HepG2 (cell line): ENCODE data around the gene ELAPOR1. TPM values are rescaled to one million over a fixed set of nuclear protein-coding genes. Genes with fewer than 3 reads are reported as not detected.
A peak's percentile ranks its signal among the peaks of the same experiment; 100 is the strongest.

Experiments
- HDAC6 ChIP-seq: fragments of 200-600 bp; sonication (generic); IDR thresholded peaks from 2 replicates; pipeline ENCODE4 v1.7.0; 2017; ENCODE audit warnings: mild to moderate bottlenecking, antibody characterized with exemption, low read length, low read depth
- HMG20B ChIP-seq: conservative IDR thresholded peaks from 2 replicates; pipeline ENCODE4 v1.6.1; 2016; ENCODE audit warnings: missing genetic modification reagents, missing compliant biosample characterization
- HNRNPL ChIP-seq: fragments of 200-400 bp; formaldehyde crosslinking; IDR thresholded peaks from 2 replicates; pipeline ENCODE4 v1.6.1; 2017; ENCODE audit warnings: mild to moderate bottlenecking, low read depth, low read length
- NR2C2 ChIP-seq: sonication (generic); formaldehyde crosslinking; IDR thresholded peaks from 2 replicates; pipeline ENCODE4 v1.4.0; 2020; ENCODE audit warnings: missing genetic modification reagents, mild to moderate bottlenecking, moderate library complexity, borderline replicate concordance
- POLR2AphosphoS5 ChIP-seq: IDR thresholded peaks from 2 replicates; pipeline ENCODE4 v1.6.1; 2012; ENCODE audit warnings: low read depth, low read length
- POLR2G ChIP-seq: fragments of 200-400 bp; formaldehyde crosslinking; IDR thresholded peaks from 2 replicates; pipeline ENCODE4 v1.6.1; 2018; ENCODE audit warnings: mild to moderate bottlenecking, low read depth, low read length, moderate library complexity
- SALL2 ChIP-seq: sonication (generic); formaldehyde crosslinking; IDR thresholded peaks from 2 replicates; pipeline ENCODE4 v1.8.1; 2023; ENCODE audit warnings: mild to moderate bottlenecking, missing genetic modification reagents, inconsistent platforms
- SMAD9 ChIP-seq: sonication (generic); formaldehyde crosslinking; IDR thresholded peaks from 2 replicates; pipeline ENCODE4 v1.5.1; 2020; ENCODE audit warnings: mild to moderate bottlenecking, missing genetic modification reagents
- SOX5 ChIP-seq: IDR thresholded peaks from 2 replicates; pipeline ENCODE4 v1.6.1; 2016; ENCODE audit warnings: borderline replicate concordance
- ZNF230 ChIP-seq: sonication (generic); formaldehyde crosslinking; IDR thresholded peaks from 2 replicates; pipeline ENCODE4 v1.4.0; 2020; ENCODE audit warnings: mild to moderate bottlenecking, missing genetic modification reagents
- ZNF274 ChIP-seq: sonication (generic); formaldehyde crosslinking; IDR thresholded peaks from 2 replicates; pipeline ENCODE4 v1.5.1; 2020; ENCODE audit warnings: mild to moderate bottlenecking, missing genetic modification reagents
- ZNF331 ChIP-seq: sonication (generic); formaldehyde crosslinking; IDR thresholded peaks from 2 replicates; pipeline ENCODE4 v1.4.0; 2020; ENCODE audit warnings: missing genetic modification reagents
- ZNF550 ChIP-seq: sonication (generic); formaldehyde crosslinking; IDR thresholded peaks from 2 replicates; pipeline ENCODE4 v1.4.0; 2020; ENCODE audit warnings: mild to moderate bottlenecking, missing genetic modification reagents, borderline replicate concordance
- ZNF615 ChIP-seq: sonication (generic); formaldehyde crosslinking; IDR thresholded peaks from 2 replicates; pipeline ENCODE4 v1.5.0; 2020; ENCODE audit warnings: mild to moderate bottlenecking, missing genetic modification reagents, borderline replicate concordance
- ZSCAN20 ChIP-seq: sonication (generic); formaldehyde crosslinking; IDR thresholded peaks from 2 replicates; pipeline ENCODE4 v1.4.0; 2020; ENCODE audit warnings: missing genetic modification reagents, mild to moderate bottlenecking, borderline replicate concordance
- polyA plus RNA-seq, 8 experiments: library from polyadenylated mRNA; depleted of rRNA in 3 of 8; stranded (reverse) in 7 of 8; unstranded in 1 of 8; fragments of >200 nt; fragmentation: Illumina TruSeq in 4 of 8; extraction: Trizol in 4 of 8; gene quantifications; 2 replicates each; pipeline versions ENCODE4 v1.2.1 to v1.2.3, GENCODE V29; 2011 to 2016; ENCODE audit warnings: low read depth in 4 of 8, missing spikeins in 1 of 8, mixed read lengths in 1 of 8; ENCODE audit not compliant: insufficient read depth in 1 of 8
- total RNA-seq, 5 experiments: library from RNA; depleted of rRNA; stranded (reverse); fragments of >200 nt; fragmentation: Illumina TruSeq; extraction: Trizol; gene quantifications; 2 replicates each; pipeline ENCODE4 v1.2.3, GENCODE V29; 2016; ENCODE audit warnings: low read depth in 1 of 5
- TF ChIP-seq, protein P1 (sequence below): sonication (generic); formaldehyde crosslinking; IDR thresholded peaks from 2 replicates; pipeline ENCODE4 v1.5.0; 2020; ENCODE audit warnings: missing genetic modification reagents, mild to moderate bottlenecking, borderline replicate concordance
- TF ChIP-seq, protein P2 (sequence below): sonication (generic); formaldehyde crosslinking; IDR thresholded peaks from 2 replicates; pipeline ENCODE4 v1.8.0; 2022; ENCODE audit warnings: missing genetic modification reagents, mild to moderate bottlenecking, inconsistent platforms, borderline replicate concordance
- TF ChIP-seq, protein P3 (sequence below): IDR thresholded peaks from 2 replicates; pipeline ENCODE4 v1.6.1; 2016; ENCODE audit warnings: control low read depth
- TF ChIP-seq, protein P4 (sequence below), 2 experiments: sonication (generic) in 1 of 2; formaldehyde crosslinking in 1 of 2; IDR thresholded peaks; 2 replicates each; pipeline versions ENCODE4 v1.4.0 to v1.6.1; 2018 to 2020; ENCODE audit warnings: missing genetic modification reagents in 2 of 2, borderline replicate concordance in 1 of 2, low read depth in 1 of 2, mild to moderate bottlenecking in 1 of 2, missing biosample characterization in 1 of 2
- TF ChIP-seq, protein P5 (sequence below): fragments of 450-650 bp; IDR thresholded peaks from 2 replicates; pipeline ENCODE4 v1.6.1; 2016

ELAPOR1 gene
- total and polyA plus RNA-seq, 2 of the 13 experiments (the other 11 are each of a cell fraction or from before 2014, with no cell fraction given) = 0.13 to 0.20 TPM

DNA sequence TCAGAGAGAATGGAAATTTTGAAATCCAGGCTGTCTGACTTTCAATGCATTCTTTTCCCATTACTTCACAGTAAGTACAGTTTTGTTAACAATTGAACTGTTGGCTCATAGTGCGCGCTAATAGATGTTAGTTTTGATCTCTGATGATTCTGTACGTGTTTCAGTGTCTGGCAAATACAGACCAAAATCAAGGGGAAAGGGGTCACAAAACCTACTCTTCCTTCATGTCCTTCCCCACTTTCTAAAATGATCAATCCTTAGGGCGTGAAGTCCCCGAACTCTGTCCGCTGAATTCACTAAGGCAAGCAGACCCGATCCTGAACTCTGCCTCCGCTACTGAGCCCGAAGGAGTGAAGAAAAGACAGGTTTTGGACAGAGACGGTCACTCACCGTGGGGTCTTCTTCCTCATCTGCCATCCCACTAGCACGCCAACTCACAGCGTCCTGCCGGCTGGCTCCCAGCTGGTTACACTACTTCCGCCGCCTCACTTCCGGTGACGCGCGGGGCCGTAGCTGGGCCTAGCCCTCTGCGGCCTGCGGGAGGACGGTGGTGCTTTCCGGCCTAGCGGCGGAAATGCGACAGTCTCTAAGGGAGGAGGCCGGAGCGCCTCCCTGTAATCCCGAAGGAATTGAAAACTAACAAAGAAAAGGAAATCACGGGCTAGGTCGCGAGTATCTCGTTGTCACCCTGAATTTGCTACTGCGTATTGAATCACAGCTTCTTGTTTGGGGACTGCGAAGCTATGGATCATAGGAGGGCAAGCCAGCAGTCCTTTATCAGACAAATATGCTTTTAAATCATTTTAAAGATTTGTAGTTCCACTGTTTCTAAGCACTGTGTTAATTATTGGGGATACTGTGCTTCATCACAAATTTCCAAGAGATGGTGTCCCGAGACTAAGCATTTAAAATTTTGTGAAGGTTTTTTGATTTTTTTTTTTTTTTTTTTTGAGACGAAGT lies 38.1 kb upstream of the ELAPOR1 start, which contains the start of gene TAF13 (continued):
- TF ChIP-seq, protein P1, sequence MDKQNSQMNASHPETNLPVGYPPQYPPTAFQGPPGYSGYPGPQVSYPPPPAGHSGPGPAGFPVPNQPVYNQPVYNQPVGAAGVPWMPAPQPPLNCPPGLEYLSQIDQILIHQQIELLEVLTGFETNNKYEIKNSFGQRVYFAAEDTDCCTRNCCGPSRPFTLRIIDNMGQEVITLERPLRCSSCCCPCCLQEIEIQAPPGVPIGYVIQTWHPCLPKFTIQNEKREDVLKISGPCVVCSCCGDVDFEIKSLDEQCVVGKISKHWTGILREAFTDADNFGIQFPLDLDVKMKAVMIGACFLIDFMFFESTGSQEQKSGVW (CRISPR knock-in tag) = peak; percentile 89; the same call in 1 of the 2 replicates
- TF ChIP-seq, protein P2, sequence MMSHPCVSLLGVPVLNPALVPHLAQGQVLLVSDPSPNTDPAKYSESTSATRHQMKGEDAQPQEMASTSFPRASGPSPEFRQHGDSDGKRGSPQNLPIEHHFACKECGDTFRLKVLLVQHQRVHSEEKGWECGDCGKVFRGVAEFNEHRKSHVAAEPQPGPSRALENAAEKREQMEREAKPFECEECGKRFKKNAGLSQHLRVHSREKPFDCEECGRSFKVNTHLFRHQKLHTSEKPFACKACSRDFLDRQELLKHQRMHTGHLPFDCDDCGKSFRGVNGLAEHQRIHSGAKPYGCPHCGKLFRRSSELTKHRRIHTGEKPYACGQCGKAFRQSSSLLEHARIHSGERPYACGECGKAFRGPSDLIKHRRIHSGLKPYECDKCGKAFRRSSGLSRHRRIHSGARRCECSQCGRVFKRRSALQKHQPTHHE = 0 out of 2 replicates have a peak, but pooled peaks have one; percentile 39
- TF ChIP-seq ZNF550 (no peak), ZNF615 (no peak), ZNF274 (CRISPR knock-in tag) (peak; percentile 59; the same call in 1 of the 2 replicates), SMAD9 (no peak), SALL2 (CRISPR knock-in tag) (0 out of 2 replicates have a peak, but pooled peaks have one; percentile 13), NR2C2 (CRISPR knock-in tag) (peak; percentile 76), ZSCAN20 (CRISPR knock-in tag) (no peak), ZNF331 (peak; percentile 81; the same call in 1 of the 2 replicates), SOX5 (CRISPR knock-in tag) (peak; percentile 58; the same call in 1 of the 2 replicates), POLR2AphosphoS5 (peak; percentile 87), HNRNPL (0 out of 2 replicates have a peak, but pooled peaks have one; percentile 58), ZNF230 (0 out of 2 replicates have a peak, but pooled peaks have one; percentile 36), HDAC6 (no peak), POLR2G (peak; percentile 98), HMG20B (no peak)
- TF ChIP-seq, protein P3, sequence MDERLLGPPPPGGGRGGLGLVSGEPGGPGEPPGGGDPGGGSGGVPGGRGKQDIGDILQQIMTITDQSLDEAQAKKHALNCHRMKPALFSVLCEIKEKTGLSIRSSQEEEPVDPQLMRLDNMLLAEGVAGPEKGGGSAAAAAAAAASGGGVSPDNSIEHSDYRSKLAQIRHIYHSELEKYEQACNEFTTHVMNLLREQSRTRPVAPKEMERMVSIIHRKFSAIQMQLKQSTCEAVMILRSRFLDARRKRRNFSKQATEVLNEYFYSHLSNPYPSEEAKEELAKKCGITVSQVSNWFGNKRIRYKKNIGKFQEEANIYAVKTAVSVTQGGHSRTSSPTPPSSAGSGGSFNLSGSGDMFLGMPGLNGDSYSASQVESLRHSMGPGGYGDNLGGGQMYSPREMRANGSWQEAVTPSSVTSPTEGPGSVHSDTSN (CRISPR knock-in tag) = no peak
- TF ChIP-seq, protein P4, sequence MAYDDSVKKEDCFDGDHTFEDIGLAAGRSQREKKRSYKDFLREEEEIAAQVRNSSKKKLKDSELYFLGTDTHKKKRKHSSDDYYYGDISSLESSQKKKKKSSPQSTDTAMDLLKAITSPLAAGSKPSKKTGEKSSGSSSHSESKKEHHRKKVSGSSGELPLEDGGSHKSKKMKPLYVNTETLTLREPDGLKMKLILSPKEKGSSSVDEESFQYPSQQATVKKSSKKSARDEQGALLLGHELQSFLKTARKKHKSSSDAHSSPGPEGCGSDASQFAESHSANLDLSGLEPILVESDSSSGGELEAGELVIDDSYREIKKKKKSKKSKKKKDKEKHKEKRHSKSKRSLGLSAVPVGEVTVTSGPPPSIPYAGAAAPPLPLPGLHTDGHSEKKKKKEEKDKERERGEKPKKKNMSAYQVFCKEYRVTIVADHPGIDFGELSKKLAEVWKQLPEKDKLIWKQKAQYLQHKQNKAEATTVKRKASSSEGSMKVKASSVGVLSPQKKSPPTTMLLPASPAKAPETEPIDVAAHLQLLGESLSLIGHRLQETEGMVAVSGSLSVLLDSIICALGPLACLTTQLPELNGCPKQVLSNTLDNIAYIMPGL (CRISPR knock-in tag; IDR thresholded peaks at IDR 0.05; ENCODE audit: borderline replicate concordance in 1 of 2, low read depth in 1 of 2) = peak; percentile 88 to 90; a peak in 2 of 4 replicates
- TF ChIP-seq, protein P5, sequence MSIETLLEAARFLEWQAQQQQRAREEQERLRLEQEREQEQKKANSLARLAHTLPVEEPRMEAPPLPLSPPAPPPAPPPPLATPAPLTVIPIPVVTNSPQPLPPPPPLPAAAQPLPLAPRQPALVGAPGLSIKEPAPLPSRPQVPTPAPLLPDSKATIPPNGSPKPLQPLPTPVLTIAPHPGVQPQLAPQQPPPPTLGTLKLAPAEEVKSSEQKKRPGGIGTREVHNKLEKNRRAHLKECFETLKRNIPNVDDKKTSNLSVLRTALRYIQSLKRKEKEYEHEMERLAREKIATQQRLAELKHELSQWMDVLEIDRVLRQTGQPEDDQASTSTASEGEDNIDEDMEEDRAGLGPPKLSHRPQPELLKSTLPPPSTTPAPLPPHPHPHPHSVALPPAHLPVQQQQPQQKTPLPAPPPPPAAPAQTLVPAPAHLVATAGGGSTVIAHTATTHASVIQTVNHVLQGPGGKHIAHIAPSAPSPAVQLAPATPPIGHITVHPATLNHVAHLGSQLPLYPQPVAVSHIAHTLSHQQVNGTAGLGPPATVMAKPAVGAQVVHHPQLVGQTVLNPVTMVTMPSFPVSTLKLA = 0 out of 2 replicates have a peak, but pooled peaks have one; percentile 17
